HT1080 (cell line): ENCODE results near the gene LPXN. TPM values are rescaled to one million over a fixed set of nuclear protein-coding genes. Genes with fewer than 3 reads are reported as not detected.
"Not testable (repeated sequence)": the region's sequence is repeated elsewhere in the genome, so short reads cannot be mapped to it uniquely, and the experiment has no call there.

Source experiments
- DNase-seq: peaks from one replicate; pipeline ENCODE4 v3.0.0-alpha.2; 2015; ENCODE audit warnings: low read depth
- total RNA-seq: library from RNA; depleted of rRNA; stranded (reverse); fragments of >200 nt; shearing (Covaris generic); gene quantifications from 2 replicates; pipeline ENCODE4 v1.2.3, GENCODE V29; 2014

Gene LPXN
- total RNA-seq, 1 experiment from 2014 or later: 24.7 TPM

GRCh38 chr11:58579192-58580129, 3.8 kb upstream of the LPXN start:
- DNase-seq: peak; percentile 82

- peak; percentile 94 for DNase-seq
These were observed 3.1 kb upstream of the LPXN start, which contains the start of gene ZFP91 for GRCh38 chr11:58578635-58579191. ZFP91 (plus strand) TSS chr11:58579063; CDS start chr11:58579282, 219 bp downstream.

- peak; percentile 99 for DNase-seq
These were observed 2.5 kb upstream of the LPXN start for GRCh38 chr11:58578136-58578634.

GRCh38 chr11:58577555-58578135, 2.0 kb upstream of the LPXN start:
- DNase-seq: peak; percentile 81

GRCh38 chr11:58576887-58577471, 1.3 kb upstream of the LPXN start:
- peak; percentile 68 for DNase-seq

GRCh38 chr11:58574881-58575280, 775 bp downstream of the LPXN start:
- DNase-seq: peak; percentile 16

GRCh38 chr11:58573451-58574104, 2.1 kb downstream of the LPXN start:
- DNase-seq: peak; percentile 92

- not testable (repeated sequence) for DNase-seq
These were observed 2.8 kb downstream of the LPXN start for GRCh38 chr11:58572906-58573305.

GRCh38 chr11:58567889-58568512, 7.7 kb downstream of the LPXN start:
- peak; percentile 63 for DNase-seq

- DNase-seq: no peak
These were observed 11.4 kb downstream of the LPXN start for GRCh38 chr11:58564231-58564630.

- DNase-seq: no peak
These were observed 13.3 kb downstream of the LPXN start for GRCh38 chr11:58562375-58562800.

GRCh38 chr11:58561394-58562098, 14.1 kb downstream of the LPXN start:
- no peak for DNase-seq

GRCh38 chr11:58560842-58561241, 14.8 kb downstream of the LPXN start:
- no peak for DNase-seq

GRCh38 chr11:58549644-58550043, 26.0 kb downstream of the LPXN start:
- DNase-seq: no peak

- no peak for DNase-seq
These were observed 28.8 kb downstream of the LPXN start for GRCh38 chr11:58546841-58547240.

GRCh38 chr11:58531865-58532341, 43.8 kb downstream of the LPXN start:
- DNase-seq: no peak

GRCh38 chr11:58530236-58530635, 45.4 kb downstream of the LPXN start:
- DNase-seq: no peak

- DNase-seq: no peak
These were observed 48.2 kb downstream of the LPXN start for GRCh38 chr11:58527429-58527828.

- DNase-seq: no peak
These were observed 48.9 kb downstream of the LPXN start for GRCh38 chr11:58526721-58527120.
